Superior temporal gyrus (tissue), 1 donor: ENCODE measurements around the gene MSI2.
A peak's percentile ranks its signal among the peaks of the same experiment; 100 is the strongest.

Experiments used
- DNase-seq: peaks from one replicate; pipeline ENCODE4 v3.0.0-alpha.2; 2016; ENCODE audit errors: extremely low spot score

MSI2 gene

GRCh38 chr17:57654040-57654775 lies 397.9 kb downstream of the MSI2 start:
- DNase-seq = no peak

- no peak for DNase-seq
These were observed 399.2 kb downstream of the MSI2 start for GRCh38 chr17:57655553-57655952.

GRCh38 chr17:57657211-57657610 lies 400.9 kb downstream of the MSI2 start:
- DNase-seq = no peak

- no peak for DNase-seq
These were observed 405.7 kb downstream of the MSI2 start for GRCh38 chr17:57662041-57662440.

GRCh38 chr17:57662644-57663308 lies 406.5 kb downstream of the MSI2 start:
- DNase-seq = peak; percentile 99

GRCh38 chr17:57663326-57664070 lies 407.2 kb downstream of the MSI2 start:
- DNase-seq = peak; percentile 56

GRCh38 chr17:57665128-57665527 lies 408.8 kb downstream of the MSI2 start:
- DNase-seq = peak; percentile 48

GRCh38 chr17:57665696-57666095 lies 409.4 kb downstream of the MSI2 start:
- no peak for DNase-seq

GRCh38 chr17:57666201-57666870 lies 410.0 kb downstream of the MSI2 start:
- no peak for DNase-seq

- no peak for DNase-seq
These were observed 410.6 kb downstream of the MSI2 start for GRCh38 chr17:57666946-57667345.

GRCh38 chr17:57667461-57667923 lies 411.2 kb downstream of the MSI2 start:
- no peak for DNase-seq

GRCh38 chr17:57668332-57668731 lies 412.0 kb downstream of the MSI2 start:
- no peak for DNase-seq

- no peak for DNase-seq
These were observed 413.6 kb downstream of the MSI2 start for GRCh38 chr17:57669671-57670529.

GRCh38 chr17:57670769-57671569 lies 414.6 kb downstream of the MSI2 start:
- DNase-seq = no peak

GRCh38 chr17:57671667-57672632 lies 415.6 kb downstream of the MSI2 start:
- peak; percentile 92 for DNase-seq

- no peak for DNase-seq
These were observed 416.6 kb downstream of the MSI2 start for GRCh38 chr17:57672971-57673370.

- DNase-seq = no peak
These were observed 418.6 kb downstream of the MSI2 start for GRCh38 chr17:57674894-57675293.

- no peak for DNase-seq
These were observed 419.4 kb downstream of the MSI2 start for GRCh38 chr17:57675427-57676387.
